ENCODE data around the gene DUSP15. TPM values are rescaled to one million over a fixed set of nuclear protein-coding genes. Genes with fewer than 3 reads are reported as not detected.
"Not testable (repeated sequence)": the region's sequence is repeated elsewhere in the genome, so short reads cannot be mapped to it uniquely, and the experiment has no call there.

The DUSP15 gene
- 0.91 and 3.2 TPM in 2 replicates for total RNA-seq (2014; rRNA removed; shearing (Covaris generic))

GRCh38 chr20:31869942-31870725 is at the start of gene DUSP15, which contains the start of gene TTLL9:
Gene DUSP15 (minus strand): TSS chr20:31870527. CDS start chr20:31870337, 190 bp downstream.
Gene TTLL9 (plus strand): TSS chr20:31870634. CDS start chr20:31871127, 493 bp downstream.
- no peak for DNase-seq (ENCODE audit: low read depth)

- DNase-seq (ENCODE audit: low read depth), result no peak
Measured at GRCh38 chr20:31919410-31920155, 49.3 kb upstream of the DUSP15 start.

GRCh38 chr20:31918466-31919105 is 48.3 kb upstream of the DUSP15 start:
- DNase-seq (ENCODE audit: low read depth), result no peak

DNA sequence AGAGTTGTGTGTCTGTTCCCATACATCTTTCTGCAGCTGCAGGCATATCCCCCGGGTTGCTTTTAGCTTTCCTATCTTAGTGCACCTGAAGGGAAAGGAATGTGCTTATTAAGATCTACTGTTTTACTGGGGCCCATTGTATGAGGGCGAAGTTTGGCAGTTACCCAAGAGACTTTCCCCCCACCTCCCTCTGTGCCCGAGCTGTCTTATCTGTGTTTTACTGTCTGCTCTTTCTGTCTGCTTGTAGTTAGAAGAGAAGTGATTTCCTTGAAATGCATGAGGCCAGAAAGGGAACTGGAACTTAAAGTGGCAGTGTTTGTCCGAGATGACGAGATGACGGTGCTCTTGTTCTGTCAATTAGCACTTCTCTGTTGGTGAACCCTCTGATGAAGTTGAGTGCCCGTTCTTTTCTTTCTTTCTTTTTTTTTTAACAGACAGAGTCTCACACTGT is 47.7 kb upstream of the DUSP15 start:
- not testable (repeated sequence) for DNase-seq (ENCODE audit: low read depth)

- DNase-seq (ENCODE audit: low read depth), result no peak
Measured at GRCh38 chr20:31916708-31917107, 46.4 kb upstream of the DUSP15 start.

DNA sequence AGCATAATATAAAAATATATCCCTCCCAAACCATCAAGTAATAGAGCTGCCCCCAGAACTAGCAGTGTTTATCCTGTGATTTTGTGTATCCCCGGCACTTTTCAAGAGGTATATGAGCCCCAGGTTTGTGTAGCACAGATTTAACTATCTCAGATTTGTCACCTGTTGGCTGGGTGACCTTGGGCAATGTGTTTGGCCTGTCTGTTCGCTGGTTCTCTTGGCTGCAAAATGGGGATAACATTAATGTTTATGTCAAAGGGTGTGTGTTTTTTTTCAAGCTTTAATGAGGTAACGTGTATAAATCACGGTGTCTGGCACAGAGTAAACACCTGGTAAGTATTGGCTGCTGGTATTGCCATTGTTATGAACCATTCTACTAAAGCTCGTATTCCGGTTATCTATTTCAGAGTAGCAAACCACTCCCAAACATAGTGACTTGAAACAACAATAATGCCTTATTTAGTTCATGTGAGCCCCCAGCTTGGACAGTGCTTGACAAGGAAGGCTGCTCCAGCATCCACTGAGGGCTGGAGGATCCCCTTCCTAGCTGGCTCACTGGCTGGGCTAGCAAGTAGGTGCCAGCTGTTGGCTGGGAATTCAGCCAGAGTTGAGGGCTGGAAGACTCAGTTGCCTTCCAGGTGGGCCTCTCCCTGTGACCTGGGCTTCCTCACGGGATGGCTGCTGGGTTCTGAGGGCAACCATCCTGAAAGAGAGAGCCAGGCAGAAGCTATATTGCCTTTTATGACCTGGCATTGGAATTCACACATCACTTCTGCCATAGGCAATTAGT is 45.4 kb upstream of the DUSP15 start:
- DNase-seq (ENCODE audit: low read depth), result no peak

DNA sequence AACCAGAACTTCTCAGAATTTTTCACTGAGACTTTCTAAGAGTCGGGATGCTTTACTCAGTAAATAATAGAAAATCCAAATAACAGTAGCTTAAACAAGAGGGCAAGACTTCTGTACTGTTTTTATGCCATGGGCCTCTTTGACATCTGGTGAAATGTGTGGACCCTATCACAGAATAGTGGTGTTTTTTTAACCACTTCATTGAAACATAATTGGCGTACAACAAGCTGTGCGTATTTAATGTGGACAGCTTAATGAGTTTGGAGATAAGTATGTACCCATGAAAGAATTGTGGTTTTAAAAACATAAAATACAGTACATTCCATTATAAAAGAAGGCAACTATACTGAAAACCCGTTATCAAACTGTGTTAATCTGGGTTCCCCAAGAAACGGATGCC is 43.8 kb upstream of the DUSP15 start:
- DNase-seq (ENCODE audit: low read depth), result no peak

GRCh38 chr20:31913431-31914157 is 43.3 kb upstream of the DUSP15 start:
- DNase-seq (ENCODE audit: low read depth), result no peak

DNA sequence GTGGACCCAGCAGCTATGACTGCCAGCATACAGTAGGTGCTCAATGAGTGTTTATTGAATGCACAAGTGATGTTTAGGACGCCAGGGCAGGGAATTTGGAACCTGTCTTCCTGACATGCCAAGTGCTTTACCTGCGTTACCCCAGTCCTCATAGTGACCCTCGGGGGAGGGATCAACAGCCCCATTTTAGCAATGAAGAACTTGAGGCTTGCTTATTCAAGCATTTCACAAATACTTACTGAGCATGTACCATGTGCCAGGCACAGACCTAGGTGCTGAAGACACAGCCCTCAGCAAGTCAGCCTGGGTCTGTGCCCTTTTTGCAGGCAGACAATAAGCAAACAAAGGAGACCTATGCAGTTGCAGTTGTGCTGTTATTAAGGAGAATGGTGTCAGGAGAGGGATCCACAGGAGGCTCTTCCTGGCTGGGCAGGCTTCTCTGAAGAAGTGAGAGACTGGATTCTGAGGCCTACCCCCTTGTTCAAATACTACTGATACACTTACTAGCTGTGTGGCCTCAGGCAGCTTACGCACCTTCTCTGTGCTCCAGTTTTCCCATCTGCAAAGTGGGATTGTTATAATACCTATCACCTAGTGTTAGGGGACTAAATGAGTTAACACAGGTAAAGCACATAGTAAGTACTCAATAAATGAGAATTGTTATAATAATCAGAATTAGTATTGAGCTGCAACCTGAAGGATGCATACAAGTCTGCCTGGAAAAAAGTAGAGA is 39.9 kb upstream of the DUSP15 start:
- no peak for DNase-seq (ENCODE audit: low read depth)

GRCh38 chr20:31909253-31910070 is 39.1 kb upstream of the DUSP15 start:
- DNase-seq (ENCODE audit: low read depth), result no peak

DNA sequence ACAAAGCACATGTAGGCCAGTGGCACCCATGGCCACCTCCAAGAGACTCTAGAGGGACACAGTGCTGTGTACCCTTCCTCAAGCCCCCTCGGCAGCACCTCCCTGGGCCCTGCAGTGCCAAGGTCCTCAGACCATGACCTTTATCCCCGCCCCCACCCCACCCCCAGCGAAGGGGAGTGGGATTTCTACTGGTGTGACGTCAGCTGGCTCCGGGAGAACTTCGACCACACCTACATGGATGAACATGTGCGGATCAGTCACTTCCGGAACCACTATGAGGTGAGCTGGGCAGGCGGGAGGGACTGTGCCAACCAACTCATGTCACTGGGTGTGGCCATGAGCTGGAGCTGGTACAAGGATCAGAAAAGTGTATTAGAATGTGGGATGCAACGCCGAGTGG is 38.1 kb upstream of the DUSP15 start:
- no peak for DNase-seq (ENCODE audit: low read depth)

- DNase-seq (ENCODE audit: low read depth), result peak; percentile 20
Measured at GRCh38 chr20:31908016-31908415, 37.7 kb upstream of the DUSP15 start.

DNA sequence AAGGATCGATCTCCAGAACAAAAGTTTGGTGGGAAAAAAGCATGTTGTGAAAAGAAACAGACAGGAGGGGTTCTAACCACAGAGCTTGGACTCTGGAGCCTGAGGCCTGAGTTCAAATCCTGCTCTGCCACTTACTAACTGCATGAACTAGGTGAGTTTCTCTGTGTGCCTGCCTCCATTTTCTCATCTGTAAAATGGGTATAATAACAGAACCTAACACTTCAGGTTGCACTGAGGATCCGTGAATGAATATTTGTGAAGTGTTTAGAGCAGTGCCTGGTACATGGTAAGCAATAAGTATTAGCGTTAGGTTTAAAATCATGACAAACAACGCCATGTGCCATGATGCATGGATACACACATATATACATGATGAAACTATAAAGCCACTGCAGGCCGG is 36.7 kb upstream of the DUSP15 start:
- no peak for DNase-seq (ENCODE audit: low read depth)

DNA sequence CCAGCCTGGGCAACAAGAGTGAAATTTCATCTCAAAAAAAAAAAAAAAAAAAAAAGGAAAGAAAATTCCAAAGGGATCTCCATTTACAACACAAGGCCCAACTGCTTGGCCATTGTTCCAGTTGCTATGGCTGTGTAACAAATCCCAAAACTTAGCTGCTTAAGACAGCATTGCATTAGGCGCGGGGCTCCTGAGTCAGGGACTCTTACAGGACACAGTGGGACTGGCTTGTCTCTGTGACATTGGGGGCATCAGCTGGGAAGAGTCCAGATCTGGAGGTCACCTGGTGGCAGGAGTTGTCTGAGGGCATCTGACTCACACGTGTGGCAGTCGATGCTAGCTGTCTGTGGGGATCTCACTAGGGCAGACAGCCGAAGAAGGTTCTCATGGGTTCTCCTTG is 35.7 kb upstream of the DUSP15 start:
- DNase-seq (ENCODE audit: low read depth), result no peak

DNA sequence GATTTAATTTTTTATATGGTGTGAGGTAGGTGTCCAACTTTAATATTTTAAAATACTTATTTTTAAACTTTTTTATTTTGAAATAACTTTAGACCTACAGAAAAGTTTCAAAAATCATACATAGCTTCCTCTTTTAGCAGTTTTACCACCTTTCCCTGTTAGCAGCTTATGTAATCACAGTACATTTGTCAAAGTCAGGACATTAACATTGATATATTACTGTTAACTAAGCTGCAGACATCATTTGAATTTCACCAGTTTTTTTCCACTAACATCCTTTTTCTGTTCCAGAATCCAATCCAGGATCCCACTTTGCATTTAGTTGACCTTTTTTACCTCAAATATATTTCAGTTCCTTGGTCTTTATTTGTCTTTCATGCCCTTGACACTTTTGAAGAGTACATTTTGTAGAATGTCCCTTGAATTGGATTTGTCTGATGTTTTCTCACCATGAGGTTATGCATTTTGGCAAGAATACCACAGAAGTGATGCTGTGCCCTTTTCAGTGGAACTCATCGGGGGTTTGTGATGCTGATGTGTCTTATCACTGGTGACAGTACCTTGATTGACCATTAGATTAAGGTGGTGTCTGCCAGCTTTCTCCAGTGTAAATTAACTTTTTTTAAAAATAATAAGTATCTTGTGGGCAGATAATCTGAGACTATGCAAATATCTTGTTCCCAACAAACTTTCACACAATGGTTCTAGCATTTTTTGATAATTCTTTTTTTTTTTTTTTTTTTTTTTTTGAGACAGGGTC is 33.5 kb upstream of the DUSP15 start:
- DNase-seq (ENCODE audit: low read depth), result no peak

- DNase-seq (ENCODE audit: low read depth), result no peak
Measured at GRCh38 chr20:31901615-31902014, 31.3 kb upstream of the DUSP15 start.

DNA sequence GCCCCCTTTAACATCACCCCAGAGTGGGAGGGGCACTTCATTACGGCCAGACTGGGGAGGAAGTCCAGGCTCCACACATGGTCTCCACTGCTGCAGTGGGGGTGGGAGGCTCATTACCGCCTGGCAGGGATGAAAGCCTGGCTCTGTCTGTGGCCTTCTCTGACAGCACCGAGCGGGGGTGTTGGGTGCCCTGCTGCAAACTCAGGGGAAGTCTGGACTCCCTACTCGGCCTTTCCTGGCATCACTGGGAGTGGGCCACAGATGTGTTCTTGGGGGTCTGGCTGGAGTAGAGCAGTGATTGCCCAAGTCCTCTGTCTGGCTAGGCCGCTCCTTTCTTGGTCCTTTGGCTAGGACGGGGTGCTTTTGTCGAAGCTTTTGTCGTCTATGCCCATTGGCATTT is 27.2 kb upstream of the DUSP15 start:
- DNase-seq (ENCODE audit: low read depth), result no peak

- DNase-seq (ENCODE audit: low read depth), result no peak
Measured at GRCh38 chr20:31896049-31896448, 25.7 kb upstream of the DUSP15 start.

Data from M059J (cell line).